Brain microvascular endothelial cell (primary cell): Measurements from ENCODE around the gene ZRSR2.
"Not testable (repeated sequence)": the region's sequence is repeated elsewhere in the genome, so short reads cannot be mapped to it uniquely, and the experiment has no call there.

Source experiments
- DNase-seq: peaks from one replicate; pipeline ENCODE4 v3.0.0-alpha.2; 2020
- H3K27ac ChIP-seq: fragments of 250-450 bp; sonication (Bioruptor Pico); 2 replicates; pipeline ENCODE4 v1.5.1; 2020; ENCODE audit warnings: mild to moderate bottlenecking, moderate library complexity
- H3K27me3 ChIP-seq: fragments of 250-450 bp; sonication (Bioruptor Pico); replicated peaks from 2 replicates; pipeline ENCODE4 v1.5.1; 2020; ENCODE audit warnings: mild to moderate bottlenecking
- H3K36me3 ChIP-seq: fragments of 250-450 bp; sonication (Bioruptor Pico); replicated peaks from 2 replicates; pipeline ENCODE4 v1.5.1; 2020; ENCODE audit warnings: mild to moderate bottlenecking
- H3K4me3 ChIP-seq: 2 replicates; pipeline ENCODE4 v1.5.1; 2011; ENCODE audit warnings: low read depth, mild to moderate bottlenecking, control low read depth, low read length, moderate library complexity
- in situ Hi-C: cut with HindIII; loops from 2 replicates; pipeline ENCODE4 v1.10.0; 2017; ENCODE audit warnings: low sequenced_read_pairs, low pct_ligation_motif_present
- TF ChIP-seq, protein P1 (sequence below): IDR thresholded peaks from 2 replicates; pipeline ENCODE4 v1.5.1; 2011; ENCODE audit warnings: low read depth, mild to moderate bottlenecking, moderate library complexity, low read length, control low read depth, inconsistent platforms; ENCODE audit errors: missing control alignments

Gene ZRSR2

GRCh38 chrX:15820106-15821073, 30.1 kb downstream of the ZRSR2 start:
- Histone ChIP-seq H3K27ac (no peak overlapping the region), H3K4me3 (no peak overlapping the region), H3K36me3 (peaks cover 40% of the 10 kb centered on the region), H3K27me3 (no peaks in the 10 kb centered on the region)
- TF ChIP-seq, protein P1, sequence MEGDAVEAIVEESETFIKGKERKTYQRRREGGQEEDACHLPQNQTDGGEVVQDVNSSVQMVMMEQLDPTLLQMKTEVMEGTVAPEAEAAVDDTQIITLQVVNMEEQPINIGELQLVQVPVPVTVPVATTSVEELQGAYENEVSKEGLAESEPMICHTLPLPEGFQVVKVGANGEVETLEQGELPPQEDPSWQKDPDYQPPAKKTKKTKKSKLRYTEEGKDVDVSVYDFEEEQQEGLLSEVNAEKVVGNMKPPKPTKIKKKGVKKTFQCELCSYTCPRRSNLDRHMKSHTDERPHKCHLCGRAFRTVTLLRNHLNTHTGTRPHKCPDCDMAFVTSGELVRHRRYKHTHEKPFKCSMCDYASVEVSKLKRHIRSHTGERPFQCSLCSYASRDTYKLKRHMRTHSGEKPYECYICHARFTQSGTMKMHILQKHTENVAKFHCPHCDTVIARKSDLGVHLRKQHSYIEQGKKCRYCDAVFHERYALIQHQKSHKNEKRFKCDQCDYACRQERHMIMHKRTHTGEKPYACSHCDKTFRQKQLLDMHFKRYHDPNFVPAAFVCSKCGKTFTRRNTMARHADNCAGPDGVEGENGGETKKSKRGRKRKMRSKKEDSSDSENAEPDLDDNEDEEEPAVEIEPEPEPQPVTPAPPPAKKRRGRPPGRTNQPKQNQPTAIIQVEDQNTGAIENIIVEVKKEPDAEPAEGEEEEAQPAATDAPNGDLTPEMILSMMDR: no peak
- DNase-seq: no peak
- in situ Hi-C loops: no loop called here

GRCh38 chrX:15822922-15823321, 32.6 kb downstream of the ZRSR2 start:
- TF ChIP-seq, protein P1: no peak
- Histone ChIP-seq H3K27ac (no peak overlapping the region), H3K27me3 (no peaks in the 10 kb centered on the region), H3K4me3 (no peak overlapping the region), H3K36me3 (peaks cover 29% of the 10 kb centered on the region)
- no peak for DNase-seq
- in situ Hi-C loops: no loop called here

GRCh38 chrX:15825936-15826335, 35.7 kb downstream of the ZRSR2 start:
- peaks cover 16% of the 10 kb centered on the region for H3K36me3 ChIP-seq
- in situ Hi-C loops: no loop called here
- DNase-seq: no peak
- TF ChIP-seq, protein P1: no peak
- H3K27me3 ChIP-seq: no peaks in the 10 kb centered on the region
- H3K4me3 ChIP-seq: no peak overlapping the region
- H3K27ac ChIP-seq: no peak overlapping the region

- DNase-seq: no peak
- H3K36me3 ChIP-seq: peaks cover 6% of the 10 kb centered on the region
- H3K4me3 ChIP-seq: no peak overlapping the region
- H3K27ac ChIP-seq: no peak overlapping the region
- TF ChIP-seq, protein P1: no peak
- in situ Hi-C loops: no loop called here
- no peaks in the 10 kb centered on the region for H3K27me3 ChIP-seq
Measured at GRCh38 chrX:15829217-15829616, 38.9 kb downstream of the ZRSR2 start.

GRCh38 chrX:15831347-15831746, 41.1 kb downstream of the ZRSR2 start:
- H3K36me3 ChIP-seq, H3K4me3 ChIP-seq, H3K27ac ChIP-seq, H3K27me3 ChIP-seq, in situ Hi-C loops, DNase-seq: not testable (repeated sequence)

DNA sequence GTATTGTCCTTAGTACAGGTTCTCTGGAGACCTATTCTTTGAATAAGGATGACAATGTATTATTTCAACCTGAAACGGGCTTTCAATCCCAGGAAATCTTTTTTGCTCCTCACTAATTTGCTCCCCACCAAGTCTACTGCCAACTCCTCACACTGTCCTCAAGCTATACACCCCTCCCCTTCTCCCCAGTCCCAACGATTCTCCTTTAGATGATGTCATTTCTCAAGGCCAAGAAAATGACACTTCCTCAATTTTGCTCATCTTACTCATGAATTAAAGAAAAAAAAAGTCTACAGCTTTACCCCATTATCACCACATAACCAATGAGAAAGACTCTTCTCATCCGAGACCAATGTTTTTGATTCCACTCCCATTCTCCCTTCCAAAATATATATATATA, 43.8 kb downstream of the ZRSR2 start:
- Histone ChIP-seq H3K27ac (no peak overlapping the region), H3K36me3 (no peaks in the 10 kb centered on the region), H3K27me3 (no peaks in the 10 kb centered on the region), H3K4me3 (no peak overlapping the region)
- DNase-seq: no peak
- in situ Hi-C loops: no loop called here
- TF ChIP-seq, protein P1: no peak
